Esophagus (tissue), 2 donors: ENCODE measurements around the gene RASA2. TPM values are rescaled to one million over a fixed set of nuclear protein-coding genes. Genes with fewer than 3 reads are reported as not detected.

Experiments
- H3K27ac ChIP-seq, 2 donors: one replicate each; pipeline ENCODE4 v1.5.1; 2013; ENCODE audit warnings: low read depth in 2 of 2, mild to moderate bottlenecking in 2 of 2, inconsistent platforms in 1 of 2, low read length in 1 of 2, moderate library complexity in 1 of 2
- H3K27me3 ChIP-seq, 2 donors: one replicate each; pipeline ENCODE4 v1.6.1; 2013; ENCODE audit warnings: low read length in 2 of 2, control low read depth in 1 of 2, mild to moderate bottlenecking in 1 of 2; ENCODE audit not compliant: insufficient read depth in 2 of 2, control insufficient read depth in 1 of 2
- H3K36me3 ChIP-seq, 2 donors: one replicate each; pipeline ENCODE4 v1.6.1; 2013; ENCODE audit warnings: low read length in 1 of 2; ENCODE audit not compliant: control insufficient read depth in 2 of 2, insufficient read depth in 2 of 2
- H3K4me1 ChIP-seq, 2 donors: one replicate each; pipeline ENCODE4 v1.6.1; 2013; ENCODE audit warnings: low read length in 1 of 2; ENCODE audit not compliant: control insufficient read depth in 2 of 2, insufficient read depth in 2 of 2
- H3K4me3 ChIP-seq, 2 donors: one replicate each; pipeline ENCODE4 v1.5.1; 2013; ENCODE audit warnings: low read length in 2 of 2, mild to moderate bottlenecking in 2 of 2, low read depth in 1 of 2, moderate library complexity in 1 of 2
- H3K9me3 ChIP-seq, 2 donors: one replicate each; pipeline ENCODE4 v1.6.1; 2013; ENCODE audit warnings: mild to moderate bottlenecking in 2 of 2, low read depth in 1 of 2, low read length in 1 of 2, moderate library complexity in 1 of 2; ENCODE audit not compliant: control insufficient read depth in 2 of 2, insufficient read depth in 1 of 2
- WGBS, 2 donors: extraction: QIAGEN DNeasy Blood & Tissue Kit; methylation state at CpG; one replicate each; pipeline ENCODE4 v1.1.7; 2013; 5-methylcytosine and 5-hydroxymethylcytosine counted together
- polyA plus RNA-seq, 2 donors: library from polyadenylated mRNA; stranded (reverse); fragments of 200-250 nt; gene quantifications; one replicate each; pipeline ENCODE4 v1.2.3, GENCODE V29; 2013
- donor health status: healthy with polysubstance abuse.
- donor health status: Bipolar disorder and iron deficiency.

RASA2 gene
- polyA plus RNA-seq, 2 donors = 4.0 to 6.9 TPM

DNA sequence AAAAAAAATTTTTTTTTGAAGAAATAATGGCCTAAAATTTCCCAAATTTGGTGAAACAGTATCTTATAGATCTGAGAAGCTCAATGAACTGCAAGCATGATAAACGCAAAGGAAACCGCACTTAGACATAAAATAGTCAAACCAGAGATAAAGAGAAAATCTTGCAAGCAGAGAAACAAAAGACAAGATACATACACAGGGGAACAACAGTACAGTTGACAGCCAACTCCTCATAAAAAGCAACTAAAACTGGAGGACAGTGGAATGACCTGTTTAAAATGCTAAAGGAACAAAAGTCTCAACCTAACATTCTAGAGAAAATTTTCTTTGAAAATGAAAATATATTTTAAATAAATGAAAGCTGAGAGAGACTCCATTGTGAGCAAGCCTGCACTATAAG lies 107.5 kb downstream of the RASA2 start:
- Histone ChIP-seq H3K9me3 (no peaks in the 10 kb centered on the region), H3K27me3 (no peaks in the 10 kb centered on the region), H3K27ac (no peak overlapping the region), H3K36me3 (peaks cover 2 to 4% of the 10 kb centered on the region in 2 donors), H3K4me1 (no peaks in the 10 kb centered on the region), H3K4me3 (no peak overlapping the region)
- 95 to 96% methylated on average over 2 of the region's 2 CpGs for WGBS, 2 donors

DNA sequence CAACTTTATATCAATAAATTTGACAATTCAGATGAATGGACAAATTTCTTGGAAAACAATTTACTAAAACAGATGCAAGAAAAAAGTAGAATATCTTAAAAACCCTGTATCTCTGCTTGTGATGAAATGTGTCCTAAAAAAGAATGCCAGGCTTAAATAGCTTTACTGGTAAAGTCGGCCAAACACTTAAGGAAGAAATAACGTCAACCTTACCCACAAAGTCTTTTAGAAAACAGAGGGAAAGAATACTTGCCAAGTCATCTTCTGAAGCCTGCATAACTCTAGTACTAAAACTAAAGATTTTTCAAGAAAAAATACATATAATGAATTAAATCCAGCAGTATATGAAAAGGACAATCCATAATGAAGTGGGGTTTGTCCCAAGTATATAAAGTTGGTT lies 111.1 kb downstream of the RASA2 start:
- H3K27me3 ChIP-seq = no peaks in the 10 kb centered on the region
- H3K36me3 ChIP-seq = peaks cover 2 to 4% of the 10 kb centered on the region in 2 donors
- peaks cover 0 to 2% of the 10 kb centered on the region in 2 donors for H3K9me3 ChIP-seq
- no peaks in the 10 kb centered on the region for H3K4me1 ChIP-seq
- H3K27ac ChIP-seq = no peak overlapping the region
- 89 to 90% methylated on average over 2 of the region's 2 CpGs for WGBS, 2 donors
- H3K4me3 ChIP-seq = no peak overlapping the region

- Histone ChIP-seq H3K4me3 (no peak overlapping the region), H3K27me3 (no peaks in the 10 kb centered on the region), H3K9me3 (peaks cover 0 to 2% of the 10 kb centered on the region in 2 donors), H3K4me1 (no peaks in the 10 kb centered on the region), H3K27ac (no peak overlapping the region), H3K36me3 (peaks cover 2 to 4% of the 10 kb centered on the region in 2 donors)
- WGBS, 2 donors = 96 to 97% methylated on average over 12 of the region's 12 CpGs
Observed at GRCh38 chr3:141600331-141600730, 113.5 kb downstream of the RASA2 start.

DNA sequence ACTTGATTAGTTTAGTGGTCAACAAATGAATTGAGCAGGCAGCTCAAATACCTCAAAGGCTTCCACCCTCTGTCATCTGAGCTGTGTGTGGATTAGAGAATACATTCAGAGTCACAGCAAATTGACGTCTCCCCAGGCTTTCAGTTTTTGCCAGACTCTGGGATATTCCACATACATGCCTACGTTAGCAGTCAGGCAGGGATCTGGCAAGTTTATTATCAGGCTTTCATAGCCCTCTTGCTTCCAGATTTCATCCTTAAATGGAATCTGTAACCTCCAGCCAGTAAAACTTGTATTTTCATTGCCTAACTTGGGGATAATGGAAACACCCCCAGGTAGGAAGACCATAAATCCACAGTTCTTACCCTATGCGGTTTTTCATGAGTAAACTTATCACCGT lies 115.9 kb downstream of the RASA2 start:
- WGBS, 2 donors = 86 to 95% methylated on average over 4 of the region's 4 CpGs
- Histone ChIP-seq H3K9me3 (peaks cover 0 to 2% of the 10 kb centered on the region in 2 donors), H3K27ac (no peak overlapping the region), H3K4me3 (no peak overlapping the region), H3K27me3 (no peaks in the 10 kb centered on the region), H3K4me1 (no peaks in the 10 kb centered on the region), H3K36me3 (no peaks in the 10 kb centered on the region)

DNA sequence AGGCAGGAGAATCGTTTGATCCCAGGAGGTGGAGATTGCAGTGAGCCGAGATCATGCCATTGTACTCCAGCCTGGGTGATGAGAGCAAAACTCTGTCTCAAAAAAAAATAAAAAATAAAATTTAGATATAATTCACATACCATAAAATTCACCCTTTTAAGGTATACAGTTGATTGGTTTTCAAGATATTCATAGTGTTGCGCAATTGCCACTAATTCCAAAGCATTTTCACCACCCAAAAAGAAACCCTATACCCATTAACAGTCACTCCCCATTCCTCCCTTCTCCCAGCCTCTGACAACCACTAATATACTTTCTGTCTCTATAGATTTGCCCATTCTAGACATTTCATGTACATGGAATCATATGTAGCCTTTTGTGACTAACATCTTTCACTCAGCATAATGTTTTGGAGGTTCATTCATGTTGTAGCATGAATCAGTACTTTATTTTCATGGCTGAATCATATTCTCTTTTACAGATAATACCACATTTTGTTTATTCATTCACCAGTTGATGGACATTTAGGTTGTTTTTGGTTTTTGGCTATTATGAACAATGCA lies 116.7 kb downstream of the RASA2 start:
- WGBS, 2 donors = 99% methylated on average over 3 of the region's 3 CpGs
- H3K9me3 ChIP-seq = peaks cover 0 to 2% of the 10 kb centered on the region in 2 donors
- H3K27ac ChIP-seq = no peak overlapping the region
- H3K27me3 ChIP-seq = no peaks in the 10 kb centered on the region
- H3K36me3 ChIP-seq = peaks cover 0 to 2% of the 10 kb centered on the region in 2 donors
- no peak overlapping the region for H3K4me3 ChIP-seq
- no peaks in the 10 kb centered on the region for H3K4me1 ChIP-seq

DNA sequence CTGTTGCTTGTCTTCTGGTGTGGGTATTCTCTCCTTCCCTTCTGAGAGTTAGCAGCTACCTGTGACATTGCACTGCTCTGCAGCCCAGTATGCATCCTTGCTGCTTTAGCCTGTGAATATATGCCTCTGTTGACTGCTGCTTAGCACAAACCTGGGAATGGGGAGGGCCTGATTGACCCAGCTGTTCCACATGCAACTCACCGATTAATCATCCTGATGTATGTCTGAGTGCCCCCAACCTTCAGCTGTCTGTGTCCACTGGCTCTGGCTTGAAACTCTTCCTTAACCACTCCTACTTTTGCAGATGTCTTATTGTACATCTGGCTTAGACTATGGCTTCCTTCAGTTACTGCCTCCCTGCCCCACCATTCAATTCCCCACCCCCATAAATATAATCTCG lies 119.1 kb downstream of the RASA2 start:
- no peak overlapping the region for H3K27ac ChIP-seq
- peaks cover 0 to 2% of the 10 kb centered on the region in 2 donors for H3K9me3 ChIP-seq
- H3K4me1 ChIP-seq = no peaks in the 10 kb centered on the region
- H3K4me3 ChIP-seq = no peak overlapping the region
- 71 to 83% methylated on average over 2 of the region's 2 CpGs for WGBS, 2 donors
- peaks cover 2 to 5% of the 10 kb centered on the region in 2 donors for H3K36me3 ChIP-seq
- no peaks in the 10 kb centered on the region for H3K27me3 ChIP-seq

DNA sequence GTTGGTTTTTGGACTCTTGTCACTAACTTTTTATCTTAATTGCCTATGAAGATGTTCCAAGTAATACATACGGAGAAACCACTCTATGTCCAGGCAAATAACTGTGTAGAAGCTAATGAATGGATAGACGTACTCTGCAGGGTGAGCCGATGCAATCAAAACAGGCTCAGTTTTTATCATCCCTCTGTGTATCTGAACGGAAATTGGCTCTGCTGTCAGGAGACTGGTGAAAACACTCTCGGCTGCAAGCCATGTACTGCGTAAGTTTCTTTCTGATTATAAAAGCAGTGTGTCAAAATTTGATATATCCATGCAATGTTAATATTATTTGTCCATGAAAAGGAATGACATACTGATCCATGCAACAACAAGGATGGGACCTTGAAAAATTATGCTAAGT lies 121.6 kb downstream of the RASA2 start:
- Histone ChIP-seq H3K27ac (no peak overlapping the region), H3K27me3 (no peaks in the 10 kb centered on the region), H3K9me3 (no peaks in the 10 kb centered on the region), H3K4me3 (no peak overlapping the region), H3K4me1 (no peaks in the 10 kb centered on the region), H3K36me3 (peaks cover 6 to 7% of the 10 kb centered on the region in 2 donors)
- WGBS, 2 donors = 89% methylated on average over 6 of the region's 6 CpGs

- Histone ChIP-seq H3K27me3 (no peaks in the 10 kb centered on the region), H3K9me3 (no peaks in the 10 kb centered on the region), H3K4me3 (no peak overlapping the region), H3K27ac (no peak overlapping the region), H3K4me1 (no peaks in the 10 kb centered on the region), H3K36me3 (peaks cover 6 to 7% of the 10 kb centered on the region in 2 donors)
- 93 to 94% methylated on average over 1 of the region's 1 CpG for WGBS, 2 donors
Observed at GRCh38 chr3:141610939-141611338, 124.1 kb downstream of the RASA2 start.

DNA sequence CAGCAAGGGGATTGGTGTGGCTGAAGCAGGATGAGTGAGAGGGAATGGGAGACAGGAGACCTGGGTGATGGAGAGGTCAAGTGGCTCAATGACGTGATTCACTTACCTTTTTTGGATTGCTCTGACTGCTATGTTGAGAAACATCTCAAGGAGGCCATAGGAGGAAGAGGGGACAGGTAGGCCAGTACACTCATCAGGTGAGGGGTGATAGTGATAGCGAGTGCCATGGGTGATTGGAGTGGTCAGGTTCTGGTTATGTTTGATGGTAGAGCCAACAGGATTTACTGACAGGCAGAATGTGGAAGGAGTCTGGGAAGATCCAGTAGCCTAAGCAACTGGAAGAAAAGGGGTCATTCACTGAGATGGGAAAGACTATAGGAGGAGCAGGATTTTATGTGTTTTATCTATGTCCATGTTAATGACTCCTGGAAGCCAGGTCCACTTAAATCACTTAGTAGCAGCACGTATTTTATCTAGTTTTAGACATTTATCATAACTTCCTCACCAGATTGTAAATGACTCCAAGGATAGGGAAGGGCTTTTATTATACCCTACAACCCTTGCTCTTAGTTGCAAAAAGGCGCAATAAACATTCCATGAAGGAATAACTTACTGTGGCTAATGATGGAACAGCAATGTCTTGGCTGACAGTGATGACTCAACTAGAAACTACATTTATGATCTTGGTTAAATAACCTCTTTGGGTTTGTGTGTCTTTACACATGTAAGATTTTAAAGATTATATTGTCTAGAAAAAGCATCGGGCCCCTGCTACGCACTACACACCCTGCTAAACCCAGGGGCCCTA lies 131.5 kb downstream of the RASA2 start:
- no peak overlapping the region for H3K27ac ChIP-seq
- H3K27me3 ChIP-seq = no peaks in the 10 kb centered on the region
- H3K9me3 ChIP-seq = no peaks in the 10 kb centered on the region
- no peaks in the 10 kb centered on the region for H3K36me3 ChIP-seq
- no peaks in the 10 kb centered on the region for H3K4me1 ChIP-seq
- no peak overlapping the region for H3K4me3 ChIP-seq
- 92 to 94% methylated on average over 6 of the region's 6 CpGs for WGBS, 2 donors

DNA sequence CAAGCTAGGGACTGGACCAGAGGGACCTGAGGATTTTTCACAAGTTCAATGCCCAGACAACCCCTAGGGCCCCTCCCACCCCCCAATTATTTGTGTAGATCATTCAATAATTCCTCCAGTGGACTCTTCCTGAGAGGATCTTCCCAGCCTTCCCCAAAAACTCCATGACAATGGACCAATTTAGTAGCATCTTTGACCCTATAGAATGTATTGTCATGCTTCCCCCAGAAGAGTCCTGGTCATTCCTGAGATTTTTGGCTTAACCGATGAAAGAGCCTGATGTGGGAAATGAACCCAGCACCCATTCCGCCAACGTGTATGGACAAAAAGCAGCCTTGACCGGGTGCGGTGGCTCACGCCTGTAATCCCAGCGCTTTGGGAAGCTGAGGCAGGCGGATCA lies 132.1 kb downstream of the RASA2 start:
- Histone ChIP-seq H3K36me3 (no peaks in the 10 kb centered on the region), H3K27me3 (no peaks in the 10 kb centered on the region), H3K27ac (no peak overlapping the region), H3K4me1 (no peaks in the 10 kb centered on the region), H3K4me3 (no peak overlapping the region), H3K9me3 (no peaks in the 10 kb centered on the region)
- WGBS, 2 donors = 94 to 95% methylated on average over 8 of the region's 8 CpGs
